ENCODE data around the gene FUT7.

DNA sequence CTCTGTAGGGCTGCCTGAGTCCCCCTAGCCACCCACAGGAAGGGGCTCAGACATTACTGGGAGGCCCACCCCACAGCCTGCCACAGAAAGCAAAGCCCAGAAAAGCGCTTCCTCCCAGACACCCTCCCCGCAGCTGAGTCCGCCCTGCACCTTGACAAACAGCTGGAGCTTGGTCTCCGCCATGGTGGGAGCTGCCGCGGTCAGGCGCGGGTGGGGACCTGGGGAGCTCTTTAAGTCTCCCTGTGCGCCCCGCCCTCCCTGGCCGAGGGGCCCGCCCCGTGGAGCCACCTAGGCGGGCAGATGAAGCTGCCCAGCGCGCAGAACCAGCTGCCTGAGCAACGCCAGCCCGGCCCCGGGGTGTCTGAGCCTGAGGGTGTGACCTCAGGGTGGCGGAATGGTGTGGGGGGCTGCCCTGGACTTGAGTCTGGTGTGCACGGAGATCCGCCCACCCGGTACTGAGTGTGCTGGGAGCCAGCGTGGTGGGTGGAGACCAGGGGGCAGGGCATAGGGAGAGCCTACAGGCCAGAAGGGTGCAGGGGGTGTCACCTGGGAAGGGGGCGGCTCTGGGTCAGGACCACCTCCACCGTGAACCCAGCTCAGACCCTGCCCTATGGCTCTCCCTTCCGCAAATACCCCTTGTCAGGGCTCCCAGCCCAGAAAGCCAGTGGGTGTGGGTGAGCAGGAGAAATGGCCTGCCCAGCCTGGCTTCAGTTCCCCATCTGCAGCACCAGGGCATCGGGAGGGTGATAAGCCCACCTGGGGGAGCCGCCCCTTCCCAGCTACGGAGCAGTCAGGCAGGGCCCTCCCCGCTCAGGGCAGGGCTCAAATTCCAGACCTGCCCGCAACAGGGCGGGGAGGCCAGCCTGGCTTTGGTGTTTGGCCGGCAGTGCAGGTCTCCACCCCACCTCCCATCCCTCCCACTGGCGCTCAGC lies 35.3 kb downstream of the FUT7 start, which contains the start of gene CLIC3:
- TF ChIP-seq, protein P1, sequence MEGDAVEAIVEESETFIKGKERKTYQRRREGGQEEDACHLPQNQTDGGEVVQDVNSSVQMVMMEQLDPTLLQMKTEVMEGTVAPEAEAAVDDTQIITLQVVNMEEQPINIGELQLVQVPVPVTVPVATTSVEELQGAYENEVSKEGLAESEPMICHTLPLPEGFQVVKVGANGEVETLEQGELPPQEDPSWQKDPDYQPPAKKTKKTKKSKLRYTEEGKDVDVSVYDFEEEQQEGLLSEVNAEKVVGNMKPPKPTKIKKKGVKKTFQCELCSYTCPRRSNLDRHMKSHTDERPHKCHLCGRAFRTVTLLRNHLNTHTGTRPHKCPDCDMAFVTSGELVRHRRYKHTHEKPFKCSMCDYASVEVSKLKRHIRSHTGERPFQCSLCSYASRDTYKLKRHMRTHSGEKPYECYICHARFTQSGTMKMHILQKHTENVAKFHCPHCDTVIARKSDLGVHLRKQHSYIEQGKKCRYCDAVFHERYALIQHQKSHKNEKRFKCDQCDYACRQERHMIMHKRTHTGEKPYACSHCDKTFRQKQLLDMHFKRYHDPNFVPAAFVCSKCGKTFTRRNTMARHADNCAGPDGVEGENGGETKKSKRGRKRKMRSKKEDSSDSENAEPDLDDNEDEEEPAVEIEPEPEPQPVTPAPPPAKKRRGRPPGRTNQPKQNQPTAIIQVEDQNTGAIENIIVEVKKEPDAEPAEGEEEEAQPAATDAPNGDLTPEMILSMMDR (conservative IDR thresholded peaks at IDR 0.05; ENCODE audit: low read depth, low read length) = no peak
- TF ChIP-seq EZH2 (IDR thresholded peaks at IDR 0.05; ENCODE audit: borderline replicate concordance, low read depth, low read length, poor library complexity, severe bottlenecking) = no peak
